Progenitor cell of endocrine pancreas (in vitro differentiated cells): Measurements from ENCODE around the gene SUCLG2. TPM values are rescaled to one million over a fixed set of nuclear protein-coding genes. Genes with fewer than 3 reads are reported as not detected.

ENCODE experiments used
- DNase-seq: peaks from one replicate; pipeline ENCODE4 v3.0.0; 2021; ENCODE audit warnings: low spot score; ENCODE audit not compliant: unreplicated experiment
- H3K27ac Mint-ChIP-seq: 2 replicates; pipeline ENCODE4 v1.8.0; 2021; ENCODE audit warnings: mild to moderate bottlenecking, moderate library complexity, mixed read lengths
- H3K27me3 Mint-ChIP-seq: 2 replicates; pipeline ENCODE4 v1.8.0; 2021; ENCODE audit warnings: mixed read lengths
- H3K36me3 Mint-ChIP-seq: 2 replicates; pipeline ENCODE4 v1.8.0; 2022; ENCODE audit warnings: mixed read lengths; ENCODE audit not compliant: insufficient read depth
- H3K4me1 Mint-ChIP-seq: 2 replicates; pipeline ENCODE4 v1.8.0; 2021; ENCODE audit warnings: low read depth, mixed read lengths
- H3K4me3 Mint-ChIP-seq: 2 replicates; pipeline ENCODE4 v1.8.0; 2021; ENCODE audit warnings: low read depth, mild to moderate bottlenecking, moderate library complexity, mixed read lengths
- H3K9me3 Mint-ChIP-seq: 2 replicates; pipeline ENCODE4 v1.8.0; 2021; ENCODE audit warnings: low read depth, mixed read lengths
- total RNA-seq: library from RNA; stranded (reverse); gene quantifications from 2 replicates; pipeline ENCODE4 v1.2.1, GENCODE V29; 2021
- TF ChIP-seq, protein P1 (sequence below): fragments of 200-600 bp; sonication (generic); IDR thresholded peaks from one replicate; pipeline ENCODE4 v1.5.0; 2021; ENCODE audit warnings: antibody characterized with exemption, mild to moderate bottlenecking; ENCODE audit not compliant: unreplicated experiment

Gene SUCLG2
- total RNA-seq, 1 donor from 2014 or later = 41.1 TPM

DNA sequence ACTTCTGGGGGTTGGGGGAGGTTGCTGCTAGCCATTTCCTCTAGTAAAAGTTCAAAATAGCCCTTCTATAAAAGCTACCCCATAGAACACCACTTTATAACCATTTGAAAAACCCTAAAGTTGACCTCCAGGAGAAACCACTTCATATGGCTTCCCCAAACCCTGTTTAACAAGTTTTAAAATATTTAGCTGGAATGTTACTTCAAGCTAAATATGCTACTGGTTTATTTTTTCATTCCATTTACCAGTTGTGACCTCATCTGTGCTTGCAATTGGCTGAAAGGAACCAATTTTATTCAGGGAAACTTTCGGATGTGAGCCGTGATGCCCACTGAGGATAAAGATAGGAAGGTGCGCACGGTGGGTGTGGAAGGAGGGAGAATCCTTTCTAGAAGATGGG, 221.3 kb downstream of the SUCLG2 start:
- DNase-seq = no peak
- TF ChIP-seq, protein P1, sequence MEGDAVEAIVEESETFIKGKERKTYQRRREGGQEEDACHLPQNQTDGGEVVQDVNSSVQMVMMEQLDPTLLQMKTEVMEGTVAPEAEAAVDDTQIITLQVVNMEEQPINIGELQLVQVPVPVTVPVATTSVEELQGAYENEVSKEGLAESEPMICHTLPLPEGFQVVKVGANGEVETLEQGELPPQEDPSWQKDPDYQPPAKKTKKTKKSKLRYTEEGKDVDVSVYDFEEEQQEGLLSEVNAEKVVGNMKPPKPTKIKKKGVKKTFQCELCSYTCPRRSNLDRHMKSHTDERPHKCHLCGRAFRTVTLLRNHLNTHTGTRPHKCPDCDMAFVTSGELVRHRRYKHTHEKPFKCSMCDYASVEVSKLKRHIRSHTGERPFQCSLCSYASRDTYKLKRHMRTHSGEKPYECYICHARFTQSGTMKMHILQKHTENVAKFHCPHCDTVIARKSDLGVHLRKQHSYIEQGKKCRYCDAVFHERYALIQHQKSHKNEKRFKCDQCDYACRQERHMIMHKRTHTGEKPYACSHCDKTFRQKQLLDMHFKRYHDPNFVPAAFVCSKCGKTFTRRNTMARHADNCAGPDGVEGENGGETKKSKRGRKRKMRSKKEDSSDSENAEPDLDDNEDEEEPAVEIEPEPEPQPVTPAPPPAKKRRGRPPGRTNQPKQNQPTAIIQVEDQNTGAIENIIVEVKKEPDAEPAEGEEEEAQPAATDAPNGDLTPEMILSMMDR = no peak
- Mint-ChIP-seq H3K27me3 (no peaks in the 10 kb centered on the region), H3K4me1 (no peaks in the 10 kb centered on the region), H3K27ac (no peak overlapping the region), H3K36me3 (peaks cover 15% of the 10 kb centered on the region), H3K4me3 (no peak overlapping the region), H3K9me3 (peaks cover 28% of the 10 kb centered on the region)

DNA sequence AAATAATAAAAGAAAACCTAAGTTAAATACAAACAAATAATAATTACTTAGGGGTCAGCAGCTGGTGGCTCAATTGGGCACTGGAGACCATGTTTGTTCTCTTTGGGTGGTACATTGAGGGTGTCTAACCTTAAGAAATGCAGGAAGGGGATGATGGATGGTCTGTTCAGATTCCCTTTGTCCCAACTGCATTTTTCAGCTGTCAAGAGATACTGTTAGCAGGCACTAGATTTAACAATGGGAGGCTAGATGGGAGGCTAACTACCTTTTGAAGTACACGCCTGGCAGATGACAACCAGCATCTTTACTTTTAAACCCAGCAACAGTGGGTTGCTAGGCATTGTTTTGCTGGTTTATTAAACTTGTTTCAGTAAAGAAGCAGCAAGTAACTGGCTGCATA, 222.5 kb downstream of the SUCLG2 start:
- Mint-ChIP-seq H3K9me3 (peaks cover 27% of the 10 kb centered on the region), H3K27me3 (no peaks in the 10 kb centered on the region), H3K36me3 (peaks cover 14% of the 10 kb centered on the region), H3K4me1 (no peaks in the 10 kb centered on the region), H3K27ac (no peak overlapping the region), H3K4me3 (no peak overlapping the region)
- DNase-seq = no peak
- TF ChIP-seq, protein P1 = no peak

DNA sequence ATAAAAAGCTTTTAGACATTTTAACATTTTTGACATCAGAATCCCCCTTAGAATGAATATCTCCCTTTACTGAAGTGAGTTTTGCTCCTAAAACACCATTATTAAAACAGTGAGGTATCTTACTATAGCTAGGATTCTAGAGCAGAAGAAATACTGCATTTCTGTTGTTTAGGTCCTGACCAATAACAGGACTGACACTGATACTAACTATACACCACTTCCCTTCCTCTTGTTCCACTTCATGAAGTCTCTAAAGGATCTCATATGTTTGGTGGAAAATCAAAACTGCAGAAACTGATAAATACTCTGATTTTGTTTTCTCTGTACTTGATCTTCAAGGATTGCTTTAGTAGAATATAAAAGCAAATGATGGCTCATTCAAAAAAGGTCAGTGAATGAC, 230.7 kb downstream of the SUCLG2 start:
- TF ChIP-seq, protein P1 = no peak
- no peaks in the 10 kb centered on the region for H3K27me3 Mint-ChIP-seq
- DNase-seq = no peak
- no peak overlapping the region for H3K27ac Mint-ChIP-seq
- peaks cover 10% of the 10 kb centered on the region for H3K9me3 Mint-ChIP-seq
- H3K4me1 Mint-ChIP-seq = no peaks in the 10 kb centered on the region
- H3K4me3 Mint-ChIP-seq = no peak overlapping the region
- H3K36me3 Mint-ChIP-seq = peaks cover 6% of the 10 kb centered on the region

- H3K4me1 Mint-ChIP-seq = no peaks in the 10 kb centered on the region
- H3K27me3 Mint-ChIP-seq = no peaks in the 10 kb centered on the region
- peaks cover 5% of the 10 kb centered on the region for H3K9me3 Mint-ChIP-seq
- H3K27ac Mint-ChIP-seq = no peak overlapping the region
- TF ChIP-seq, protein P1 = no peak
- DNase-seq = no peak
- H3K4me3 Mint-ChIP-seq = no peak overlapping the region
- H3K36me3 Mint-ChIP-seq = peaks cover 4% of the 10 kb centered on the region
Measured at GRCh38 chr3:67421912-67422311, 232.5 kb downstream of the SUCLG2 start.

GRCh38 chr3:67419779-67420178, 234.6 kb downstream of the SUCLG2 start:
- TF ChIP-seq, protein P1 = no peak
- Mint-ChIP-seq H3K36me3 (peaks cover 4% of the 10 kb centered on the region), H3K9me3 (peaks cover 5% of the 10 kb centered on the region), H3K27ac (no peak overlapping the region), H3K4me3 (no peak overlapping the region), H3K4me1 (no peaks in the 10 kb centered on the region), H3K27me3 (no peaks in the 10 kb centered on the region)
- no peak for DNase-seq
